Spleen (tissue), 7 donors: ENCODE measurements around the gene ARTN.

Experiments used
- POLR2A ChIP-seq, 3 donors: fragments of 450-650 bp; IDR thresholded peaks; one replicate each; pipeline ENCODE4 v1.5.1; 2017; ENCODE audit warnings: antibody characterized with exemption in 3 of 3, mild to moderate bottlenecking in 1 of 3
- POLR2AphosphoS5 ChIP-seq, 3 donors: sonication (generic); formaldehyde crosslinking; IDR thresholded peaks; one replicate each; pipeline ENCODE4 v1.5.1; 2017; ENCODE audit warnings: antibody characterized with exemption in 3 of 3
- TF ChIP-seq, protein P1 (sequence below), 11 experiments: fragments of 200-600 bp in 7 of 11; fragments of 450-650 bp in 4 of 11; sonication (generic) in 4 of 11; IDR thresholded peaks in 8 of 11; conservative IDR thresholded peaks in 3 of 11; 1 replicate in 7 of 11; 2 replicates in 4 of 11; pipeline versions ENCODE4 v1.4.0 to v1.8.0; 2016 to 2021; ENCODE audit warnings: antibody characterized with exemption in 11 of 11, inconsistent platforms in 4 of 11, mild to moderate bottlenecking in 1 of 11
- donor health status: DM: no; HTN: no; CAD: no; lungs with moderate emphysema.
- donor health status: DM: no; HTN: no; CAD: no.
- donor health status: DM: no; HTN: no; CAD: no.

DNA sequence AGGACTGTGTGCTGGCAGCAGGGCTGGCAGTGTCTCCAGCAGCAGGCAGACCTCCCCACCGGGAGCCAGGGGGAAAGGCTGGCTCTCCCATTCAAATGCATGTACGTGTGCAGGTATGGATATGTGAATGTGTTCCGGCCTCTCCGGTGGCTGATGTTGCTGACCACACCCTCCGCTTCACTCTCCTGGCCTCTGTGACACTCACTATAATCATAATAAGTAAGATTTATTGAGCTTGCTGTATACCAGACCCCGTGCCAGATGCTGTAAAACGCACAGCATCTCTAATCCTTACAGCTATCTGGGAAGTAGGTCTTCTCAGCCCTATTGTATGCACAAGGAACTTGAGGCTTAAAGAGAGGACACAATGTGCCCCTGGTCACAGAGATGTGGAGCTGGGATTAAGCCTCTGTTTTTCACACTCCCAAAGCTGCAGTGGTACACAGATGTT, 20.5 kb upstream of the ARTN start:
- no peak for TF ChIP-seq POLR2A (IDR thresholded peaks at IDR 0.05)
- TF ChIP-seq, protein P1, sequence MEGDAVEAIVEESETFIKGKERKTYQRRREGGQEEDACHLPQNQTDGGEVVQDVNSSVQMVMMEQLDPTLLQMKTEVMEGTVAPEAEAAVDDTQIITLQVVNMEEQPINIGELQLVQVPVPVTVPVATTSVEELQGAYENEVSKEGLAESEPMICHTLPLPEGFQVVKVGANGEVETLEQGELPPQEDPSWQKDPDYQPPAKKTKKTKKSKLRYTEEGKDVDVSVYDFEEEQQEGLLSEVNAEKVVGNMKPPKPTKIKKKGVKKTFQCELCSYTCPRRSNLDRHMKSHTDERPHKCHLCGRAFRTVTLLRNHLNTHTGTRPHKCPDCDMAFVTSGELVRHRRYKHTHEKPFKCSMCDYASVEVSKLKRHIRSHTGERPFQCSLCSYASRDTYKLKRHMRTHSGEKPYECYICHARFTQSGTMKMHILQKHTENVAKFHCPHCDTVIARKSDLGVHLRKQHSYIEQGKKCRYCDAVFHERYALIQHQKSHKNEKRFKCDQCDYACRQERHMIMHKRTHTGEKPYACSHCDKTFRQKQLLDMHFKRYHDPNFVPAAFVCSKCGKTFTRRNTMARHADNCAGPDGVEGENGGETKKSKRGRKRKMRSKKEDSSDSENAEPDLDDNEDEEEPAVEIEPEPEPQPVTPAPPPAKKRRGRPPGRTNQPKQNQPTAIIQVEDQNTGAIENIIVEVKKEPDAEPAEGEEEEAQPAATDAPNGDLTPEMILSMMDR (IDR thresholded peaks at IDR 0.05 in 8 of 11, conservative IDR thresholded peaks at IDR 0.05 in 3 of 11) = no peak
- TF ChIP-seq POLR2AphosphoS5 (IDR thresholded peaks at IDR 0.05) = no peak
